Bronchial epithelial cell (primary cell): Measurements from ENCODE around the gene SNORC. TPM values are rescaled to one million over a fixed set of nuclear protein-coding genes. Genes with fewer than 3 reads are reported as not detected.

Source experiments
- DNase-seq: peaks from one replicate; pipeline ENCODE4 v3.0.0-alpha.2; 2010; ENCODE audit warnings: low read depth
- FAIRE-seq: peaks from 2 replicates; lab custom pipeline; 2011; peaks lifted over from hg19 to GRCh38; lab: Jason Lieb, UNC
- H3K27me3 ChIP-seq: 2 replicates; pipeline ENCODE4 v1.5.1; 2011; ENCODE audit warnings: low read length; ENCODE audit not compliant: control insufficient read depth, insufficient read depth
- H3K36me3 ChIP-seq: 2 replicates; pipeline ENCODE4 v1.5.1; 2011; ENCODE audit warnings: low read length; ENCODE audit not compliant: control insufficient read depth, insufficient read depth
- H3K4me3 ChIP-seq: 2 replicates; pipeline ENCODE4 v1.5.1; 2011; ENCODE audit warnings: mild to moderate bottlenecking, low read depth, low read length, control low read depth
- total RNA-seq: library from RNA; depleted of rRNA; stranded (reverse); fragments of >200 nt; gene quantifications from 2 replicates; pipeline ENCODE4 v1.2.1, GENCODE V29; 2014
- TF ChIP-seq, protein P1 (sequence below): IDR thresholded peaks from 2 replicates; pipeline ENCODE4 v1.5.1; 2011; ENCODE audit warnings: mild to moderate bottlenecking, moderate library complexity, low read length, control low read depth, inconsistent platforms; ENCODE audit not compliant: insufficient read depth, severe bottlenecking

Gene SNORC
- total RNA-seq, 1 donor from 2014 or later = 0.53 TPM

- H3K4me3 ChIP-seq = no peak overlapping the region
- FAIRE-seq (peak; percentile 40), DNase-seq (no peak)
- H3K27me3 ChIP-seq = no peaks in the 10 kb centered on the region
- H3K36me3 ChIP-seq = no peaks in the 10 kb centered on the region
- TF ChIP-seq, protein P1, sequence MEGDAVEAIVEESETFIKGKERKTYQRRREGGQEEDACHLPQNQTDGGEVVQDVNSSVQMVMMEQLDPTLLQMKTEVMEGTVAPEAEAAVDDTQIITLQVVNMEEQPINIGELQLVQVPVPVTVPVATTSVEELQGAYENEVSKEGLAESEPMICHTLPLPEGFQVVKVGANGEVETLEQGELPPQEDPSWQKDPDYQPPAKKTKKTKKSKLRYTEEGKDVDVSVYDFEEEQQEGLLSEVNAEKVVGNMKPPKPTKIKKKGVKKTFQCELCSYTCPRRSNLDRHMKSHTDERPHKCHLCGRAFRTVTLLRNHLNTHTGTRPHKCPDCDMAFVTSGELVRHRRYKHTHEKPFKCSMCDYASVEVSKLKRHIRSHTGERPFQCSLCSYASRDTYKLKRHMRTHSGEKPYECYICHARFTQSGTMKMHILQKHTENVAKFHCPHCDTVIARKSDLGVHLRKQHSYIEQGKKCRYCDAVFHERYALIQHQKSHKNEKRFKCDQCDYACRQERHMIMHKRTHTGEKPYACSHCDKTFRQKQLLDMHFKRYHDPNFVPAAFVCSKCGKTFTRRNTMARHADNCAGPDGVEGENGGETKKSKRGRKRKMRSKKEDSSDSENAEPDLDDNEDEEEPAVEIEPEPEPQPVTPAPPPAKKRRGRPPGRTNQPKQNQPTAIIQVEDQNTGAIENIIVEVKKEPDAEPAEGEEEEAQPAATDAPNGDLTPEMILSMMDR = no peak
Measured at GRCh38 chr2:232869138-232870017, 686 bp upstream of the SNORC start.

DNA sequence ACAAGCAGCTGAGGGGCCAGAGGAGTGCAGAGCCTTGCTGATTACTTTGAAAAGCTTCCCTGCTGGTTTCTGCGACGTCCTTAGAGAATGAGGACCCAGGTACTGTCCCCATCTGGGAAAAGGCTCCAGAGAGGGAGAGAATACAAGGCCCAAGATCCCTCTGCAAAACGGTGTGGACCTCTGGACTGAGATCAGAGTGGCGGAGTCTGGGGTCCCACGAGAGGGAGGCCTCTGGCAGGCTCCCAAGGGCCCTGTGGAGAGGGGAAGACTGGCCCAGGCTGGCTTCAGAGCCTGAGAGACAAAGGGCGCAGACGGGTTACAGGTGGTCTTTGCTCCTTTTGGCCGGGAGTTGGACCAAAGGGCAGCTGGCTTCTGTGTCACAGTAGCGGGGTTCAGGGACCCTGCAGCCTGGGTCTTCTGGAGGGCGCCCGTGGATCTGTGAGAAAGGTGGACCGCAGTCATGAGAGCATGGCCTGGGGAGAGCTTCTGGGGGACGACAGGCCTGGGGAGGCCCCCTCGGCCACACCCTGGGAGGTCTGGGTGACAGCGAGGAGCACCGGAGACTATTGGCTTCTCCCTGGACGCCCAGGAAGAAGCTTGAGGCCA is 805 bp downstream of the SNORC start:
- H3K36me3 ChIP-seq = no peaks in the 10 kb centered on the region
- FAIRE-seq (no peak), DNase-seq (no peak)
- H3K27me3 ChIP-seq = no peaks in the 10 kb centered on the region
- TF ChIP-seq, protein P1 = no peak
- H3K4me3 ChIP-seq = no peak overlapping the region

GRCh38 chr2:232871418-232871834 is 1.4 kb downstream of the SNORC start:
- no peak for DNase-seq
- Histone ChIP-seq H3K4me3 (no peak overlapping the region), H3K36me3 (no peaks in the 10 kb centered on the region), H3K27me3 (no peaks in the 10 kb centered on the region)
- FAIRE-seq = no peak
- TF ChIP-seq, protein P1 = no peak

DNA sequence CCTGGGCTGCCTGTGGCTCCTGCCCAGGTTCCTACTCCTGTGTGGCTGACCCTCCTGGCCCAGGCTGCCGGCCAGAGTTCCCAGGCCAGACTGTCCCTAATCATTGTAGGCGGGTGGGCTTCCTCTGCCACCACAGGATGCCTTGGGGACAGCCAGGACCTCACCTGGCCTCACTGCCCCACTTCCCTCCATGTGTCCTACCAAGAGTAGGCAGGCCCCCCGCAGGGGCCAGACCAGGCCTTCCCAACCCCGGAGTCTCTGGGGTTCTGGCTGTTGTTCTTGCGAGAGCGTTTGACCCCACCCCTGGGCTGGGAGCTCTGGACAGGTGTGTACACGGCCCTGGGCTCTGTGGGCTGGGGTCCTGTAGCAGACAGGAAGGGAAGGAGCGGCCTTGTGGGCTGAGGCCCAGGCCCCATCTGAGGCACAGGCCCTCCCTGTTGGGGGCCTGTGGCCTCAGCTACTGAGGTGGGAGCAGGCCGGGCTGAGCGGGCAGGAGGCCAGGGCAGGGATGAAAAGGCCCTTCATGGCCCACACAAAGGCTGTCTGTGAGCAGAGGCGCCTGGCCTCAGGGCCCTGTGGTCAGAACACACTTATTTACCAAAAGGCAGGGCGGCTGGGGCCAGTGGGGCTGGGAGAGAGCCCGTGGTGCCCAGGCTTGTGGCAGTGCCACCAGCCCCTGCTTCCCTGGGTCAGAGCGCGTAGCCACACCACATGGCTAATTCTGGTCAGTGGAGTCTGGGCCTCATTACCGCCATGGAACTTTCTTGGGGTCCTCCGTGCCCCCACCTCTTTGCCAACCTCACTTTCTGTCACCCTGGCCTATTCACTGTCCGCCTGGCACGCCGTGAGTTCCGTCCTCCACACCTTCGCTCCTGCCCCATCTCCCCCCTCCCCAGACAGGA is 2.0 kb downstream of the SNORC start:
- H3K36me3 ChIP-seq = no peaks in the 10 kb centered on the region
- no peak overlapping the region for H3K4me3 ChIP-seq
- DNase-seq (no peak), FAIRE-seq (no peak)
- H3K27me3 ChIP-seq = no peaks in the 10 kb centered on the region
- TF ChIP-seq, protein P1 = no peak

DNA sequence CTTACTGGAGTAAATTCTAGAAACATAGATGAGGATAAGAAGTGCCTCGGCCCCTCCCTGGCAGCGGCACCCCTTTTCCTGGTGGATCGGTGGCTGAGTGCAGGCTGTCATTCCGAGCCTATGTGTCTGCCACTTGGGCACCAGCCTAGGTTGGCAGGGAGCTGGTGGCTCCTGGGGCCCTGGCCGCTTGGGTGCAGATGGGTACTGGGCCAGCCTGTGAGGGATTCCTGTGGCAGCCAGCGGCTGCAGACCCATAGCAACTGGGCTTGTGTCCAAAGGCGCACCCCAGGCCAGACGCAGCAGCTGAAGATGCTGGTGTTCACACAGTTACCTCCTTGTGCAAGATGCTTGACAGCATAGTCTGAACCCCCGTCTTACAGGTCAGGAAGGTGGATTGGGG is 2.8 kb downstream of the SNORC start:
- Histone ChIP-seq H3K4me3 (no peak overlapping the region), H3K36me3 (no peaks in the 10 kb centered on the region), H3K27me3 (no peaks in the 10 kb centered on the region)
- TF ChIP-seq, protein P1 = no peak
- DNase-seq = no peak
- FAIRE-seq = no peak
